ENCODE measurements around the gene FEZ2. TPM values are rescaled to one million over a fixed set of nuclear protein-coding genes. Genes with fewer than 3 reads are reported as not detected.

FEZ2 gene
- total RNA-seq, 1 experiment from 2014 or later, result 14.8 TPM

GRCh38 chr2:36579297-36579664 is 18.7 kb downstream of the FEZ2 start:
- Histone ChIP-seq H2AFZ (ENCODE audit: low read depth, low read length, poor library complexity, severe bottlenecking) (no peak overlapping the region), H3K27me3 (ENCODE audit: insufficient read depth, low read length) (no peaks in the 10 kb centered on the region), H3K9me2 (ENCODE audit: insufficient read depth) (no peaks in the 10 kb centered on the region), H3K79me2 (ENCODE audit: insufficient read depth, low read length) (peaks cover 4% of the 10 kb centered on the region; the same call in 1 of the 2 replicates), H4K20me1 (ENCODE audit: insufficient read depth) (no peaks in the 10 kb centered on the region; the same call in 1 of the 2 replicates), H3K27ac (ENCODE audit: low read depth, low read length) (no peak overlapping the region), H3K4me1 (ENCODE audit: control insufficient read depth in 1 of 2, insufficient read depth in 2 of 2, low read length in 2 of 2) (no peaks in the 10 kb centered on the region), H3K4me2 (ENCODE audit: low read length) (no peak overlapping the region), H3K36me3 (ENCODE audit: control insufficient read depth in 1 of 2, insufficient read depth in 2 of 2, low read length in 2 of 2) (peaks cover 26 to 59% of the 10 kb centered on the region in 2 experiments), H3K4me3 (replicated peaks in 1 of 2; ENCODE audit: low read depth in 1 of 2, low read length in 2 of 2) (no peak overlapping the region), H3K9me3 (ENCODE audit: control insufficient read depth in 1 of 2, insufficient read depth in 1 of 2, low read depth in 1 of 2, low read length in 2 of 2) (no peaks in the 10 kb centered on the region), H3K9ac (ENCODE audit: low read length) (no peak overlapping the region)
- DNase-seq (ENCODE audit: low read depth, low spot score) (no peak), ATAC-seq (no peak)
- intact Hi-C loops (cut with micrococcal nuclease), result no loop called here
- no peak for TF ChIP-seq CEBPB (IDR thresholded peaks at IDR 0.05; ENCODE audit: low read depth)
- no peak for TF ChIP-seq EZH2phosphoT487 (IDR thresholded peaks at IDR 0.05; ENCODE audit: borderline replicate concordance)
- TF ChIP-seq CBX3 (IDR thresholded peaks at IDR 0.05; ENCODE audit: low read depth), result no peak
- TF ChIP-seq RAD21 (IDR thresholded peaks at IDR 0.05; ENCODE audit: low read depth), result no peak
- TF ChIP-seq ZFX (IDR thresholded peaks at IDR 0.05), result no peak
- TF ChIP-seq ELF1 (IDR thresholded peaks at IDR 0.05; ENCODE audit: borderline replicate concordance, low read depth), result no peak
- no peak for TF ChIP-seq TCF7L2 (IDR thresholded peaks at IDR 0.05; ENCODE audit: borderline replicate concordance, extremely low read depth, insufficient read depth, insufficient read length)
- TF ChIP-seq REST (IDR thresholded peaks at IDR 0.05; ENCODE audit: low read depth), result no peak
- no peak for TF ChIP-seq MAX (IDR thresholded peaks at IDR 0.05)
- CTCF ChIA-PET, result no interaction called here
- POLR2A ChIA-PET, result no interaction called here
- BruUV-seq (replicated peaks), result no TSS peak
- RAD21 ChIA-PET (ENCODE audit: low non-redundant PET in 1 of 2, low total read pairs in 2 of 2, uncharacterized antibody in 2 of 2, unreplicated experiment in 2 of 2), result no interaction called here
